ENCODE measurements around the gene TRIM69.
"Not testable (repeated sequence)": the region's sequence is repeated elsewhere in the genome, so short reads cannot be mapped to it uniquely, and the experiment has no call there.

The TRIM69 gene

GRCh38 chr15:44718180-44718926 is 18.0 kb upstream of the TRIM69 start:
- Histone ChIP-seq H3K9me3 (ENCODE audit: control insufficient read depth, insufficient read depth, low read depth, low read length) (no peaks in the 10 kb centered on the region), H3K36me3 (ENCODE audit: control insufficient read depth, insufficient read depth, low read length) (peaks cover 27% of the 10 kb centered on the region), H3K27me3 (ENCODE audit: control insufficient read depth, insufficient read depth, low read length) (no peaks in the 10 kb centered on the region), H3K9ac (ENCODE audit: low read length) (no peak overlapping the region), H3K4me1 (ENCODE audit: control insufficient read depth, insufficient read depth, low read length) (no peaks in the 10 kb centered on the region), H3K4me3 (ENCODE audit: low read depth, low read length) (no peak overlapping the region), H3K27ac (ENCODE audit: low read depth, low read length) (no peak overlapping the region)

GRCh38 chr15:44718927-44719292 is 17.4 kb upstream of the TRIM69 start:
- H3K9ac ChIP-seq (ENCODE audit: low read length) = no peak overlapping the region

GRCh38 chr15:44719293-44719999 is 16.9 kb upstream of the TRIM69 start:
- Histone ChIP-seq H3K27ac (ENCODE audit: low read depth, low read length) (no peak overlapping the region), H3K36me3 (ENCODE audit: control insufficient read depth, insufficient read depth, low read length) (peaks cover 27% of the 10 kb centered on the region), H3K9me3 (ENCODE audit: control insufficient read depth, insufficient read depth, low read depth, low read length) (no peaks in the 10 kb centered on the region), H3K4me1 (ENCODE audit: control insufficient read depth, insufficient read depth, low read length) (no peaks in the 10 kb centered on the region), H3K4me3 (ENCODE audit: low read depth, low read length) (no peak overlapping the region), H3K9ac (ENCODE audit: low read length) (no peak overlapping the region), H3K27me3 (ENCODE audit: control insufficient read depth, insufficient read depth, low read length) (no peaks in the 10 kb centered on the region)

More at GRCh38 chr15:44718927-44719292, 17.4 kb upstream of the TRIM69 start:
- peaks cover 27% of the 10 kb centered on the region for H3K36me3 ChIP-seq (ENCODE audit: control insufficient read depth, insufficient read depth, low read length)
- H3K27me3 ChIP-seq (ENCODE audit: control insufficient read depth, insufficient read depth, low read length) = no peaks in the 10 kb centered on the region
- H3K9me3 ChIP-seq (ENCODE audit: control insufficient read depth, insufficient read depth, low read depth, low read length) = no peaks in the 10 kb centered on the region
- no peak overlapping the region for H3K27ac ChIP-seq (ENCODE audit: low read depth, low read length)
- H3K4me1 ChIP-seq (ENCODE audit: control insufficient read depth, insufficient read depth, low read length) = no peaks in the 10 kb centered on the region
- H3K4me3 ChIP-seq (ENCODE audit: low read depth, low read length) = no peak overlapping the region

- not testable (repeated sequence) for H3K27ac ChIP-seq (ENCODE audit: low read depth, low read length); H3K4me1 ChIP-seq (ENCODE audit: control insufficient read depth, insufficient read depth, low read length); H3K9me3 ChIP-seq (ENCODE audit: control insufficient read depth, insufficient read depth, low read depth, low read length); H3K27me3 ChIP-seq (ENCODE audit: control insufficient read depth, insufficient read depth, low read length); H3K9ac ChIP-seq (ENCODE audit: low read length); H3K4me3 ChIP-seq (ENCODE audit: low read depth, low read length)
- peaks cover 27% of the 10 kb centered on the region for H3K36me3 ChIP-seq (ENCODE audit: control insufficient read depth, insufficient read depth, low read length)
Observed at GRCh38 chr15:44720000-44720435, 16.3 kb upstream of the TRIM69 start.

- Histone ChIP-seq H3K4me1 (ENCODE audit: control insufficient read depth, insufficient read depth, low read length) (no peaks in the 10 kb centered on the region), H3K4me3 (ENCODE audit: low read depth, low read length) (no peak overlapping the region), H3K27me3 (ENCODE audit: control insufficient read depth, insufficient read depth, low read length) (no peaks in the 10 kb centered on the region), H3K9me3 (ENCODE audit: control insufficient read depth, insufficient read depth, low read depth, low read length) (no peaks in the 10 kb centered on the region), H3K27ac (ENCODE audit: low read depth, low read length) (no peak overlapping the region), H3K9ac (ENCODE audit: low read length) (no peak overlapping the region), H3K36me3 (ENCODE audit: control insufficient read depth, insufficient read depth, low read length) (peaks cover 21% of the 10 kb centered on the region)
Observed at GRCh38 chr15:44720460-44721176, 15.7 kb upstream of the TRIM69 start.

GRCh38 chr15:44722011-44722410 is 14.3 kb upstream of the TRIM69 start:
- Histone ChIP-seq H3K4me3 (ENCODE audit: low read depth, low read length) (no peak overlapping the region), H3K27ac (ENCODE audit: low read depth, low read length) (no peak overlapping the region), H3K9ac (ENCODE audit: low read length) (no peak overlapping the region), H3K27me3 (ENCODE audit: control insufficient read depth, insufficient read depth, low read length) (no peaks in the 10 kb centered on the region), H3K9me3 (ENCODE audit: control insufficient read depth, insufficient read depth, low read depth, low read length) (no peaks in the 10 kb centered on the region), H3K36me3 (ENCODE audit: control insufficient read depth, insufficient read depth, low read length) (peaks cover 7% of the 10 kb centered on the region), H3K4me1 (ENCODE audit: control insufficient read depth, insufficient read depth, low read length) (peaks cover 10% of the 10 kb centered on the region)

GRCh38 chr15:44726136-44726535 is 10.2 kb upstream of the TRIM69 start:
- H3K4me3 ChIP-seq (ENCODE audit: low read depth, low read length) = no peak overlapping the region
- no peaks in the 10 kb centered on the region for H3K9me3 ChIP-seq (ENCODE audit: control insufficient read depth, insufficient read depth, low read depth, low read length)
- H3K36me3 ChIP-seq (ENCODE audit: control insufficient read depth, insufficient read depth, low read length) = no peaks in the 10 kb centered on the region
- peaks cover 10% of the 10 kb centered on the region for H3K4me1 ChIP-seq (ENCODE audit: control insufficient read depth, insufficient read depth, low read length)
- peak overlapping the region; percentile 34 for H3K9ac ChIP-seq (ENCODE audit: low read length)
- no peaks in the 10 kb centered on the region for H3K27me3 ChIP-seq (ENCODE audit: control insufficient read depth, insufficient read depth, low read length)
- H3K27ac ChIP-seq (ENCODE audit: low read depth, low read length) = peak overlapping the region; percentile 50

- H3K9me3 ChIP-seq (ENCODE audit: control insufficient read depth, insufficient read depth, low read depth, low read length) = no peaks in the 10 kb centered on the region
- peaks cover 10% of the 10 kb centered on the region for H3K4me1 ChIP-seq (ENCODE audit: control insufficient read depth, insufficient read depth, low read length)
- peak overlapping the region; percentile 50 for H3K27ac ChIP-seq (ENCODE audit: low read depth, low read length)
- H3K36me3 ChIP-seq (ENCODE audit: control insufficient read depth, insufficient read depth, low read length) = no peaks in the 10 kb centered on the region; the same call in 1 of the 2 replicates
- H3K27me3 ChIP-seq (ENCODE audit: control insufficient read depth, insufficient read depth, low read length) = no peaks in the 10 kb centered on the region
- H3K9ac ChIP-seq (ENCODE audit: low read length) = peak overlapping the region; percentile 34
- no peak overlapping the region for H3K4me3 ChIP-seq (ENCODE audit: low read depth, low read length)
Observed at GRCh38 chr15:44726568-44727484, 9.5 kb upstream of the TRIM69 start.

GRCh38 chr15:44727485-44728231 is 8.7 kb upstream of the TRIM69 start:
- Histone ChIP-seq H3K27ac (ENCODE audit: low read depth, low read length) (no peak overlapping the region), H3K9ac (ENCODE audit: low read length) (no peak overlapping the region), H3K9me3 (ENCODE audit: control insufficient read depth, insufficient read depth, low read depth, low read length) (no peaks in the 10 kb centered on the region), H3K4me3 (ENCODE audit: low read depth, low read length) (peak overlapping the region; percentile 80; the same call in 1 of the 2 replicates), H3K27me3 (ENCODE audit: control insufficient read depth, insufficient read depth, low read length) (no peaks in the 10 kb centered on the region), H3K4me1 (ENCODE audit: control insufficient read depth, insufficient read depth, low read length) (peaks cover 10% of the 10 kb centered on the region), H3K36me3 (ENCODE audit: control insufficient read depth, insufficient read depth, low read length) (no peaks in the 10 kb centered on the region; the same call in 1 of the 2 replicates)

- not testable (repeated sequence) for H3K27me3 ChIP-seq (ENCODE audit: control insufficient read depth, insufficient read depth, low read length); H3K36me3 ChIP-seq (ENCODE audit: control insufficient read depth, insufficient read depth, low read length); H3K9me3 ChIP-seq (ENCODE audit: control insufficient read depth, insufficient read depth, low read depth, low read length)
- Histone ChIP-seq H3K27ac (ENCODE audit: low read depth, low read length) (peak overlapping the region; percentile 19; the same call in 1 of the 2 replicates), H3K9ac (ENCODE audit: low read length) (peak overlapping the region; percentile 20), H3K4me1 (ENCODE audit: control insufficient read depth, insufficient read depth, low read length) (peaks cover 10% of the 10 kb centered on the region), H3K4me3 (ENCODE audit: low read depth, low read length) (peak overlapping the region; percentile 80)
Observed at GRCh38 chr15:44728232-44728575, 8.1 kb upstream of the TRIM69 start.

Measured in HUES6 (cell line).